Right atrium auricular region (tissue), 2 donors: ENCODE data around the gene HMGB4. TPM values are rescaled to one million over a fixed set of nuclear protein-coding genes. Genes with fewer than 3 reads are reported as not detected.

Experiments used
- DNase-seq: peaks from one replicate; pipeline ENCODE4 v3.0.0-alpha.2; 2019; ENCODE audit warnings: low spot score
- H3K27ac ChIP-seq, 2 donors: fragments of 200-600 bp; sonication (generic); 1 replicate in 1 of 2; 2 replicates in 1 of 2; pipeline ENCODE4 v1.5.1; 2016 to 2019
- H3K27me3 ChIP-seq, 2 donors: fragments of 200-600 bp; sonication (generic); one replicate each; pipeline versions ENCODE4 v1.5.1 to v1.6.0; 2017 to 2019
- H3K36me3 ChIP-seq: fragments of 200-600 bp; sonication (generic); one replicate; pipeline ENCODE4 v1.5.1; 2016
- H3K4me1 ChIP-seq, 2 donors: fragments of 200-600 bp; sonication (generic); one replicate each; pipeline versions ENCODE4 v1.5.1 to v1.6.0; 2017 to 2019
- H3K4me3 ChIP-seq, 2 donors: fragments of 200-600 bp; sonication (generic); 1 replicate in 1 of 2; 2 replicates in 1 of 2; pipeline ENCODE4 v1.5.1; 2017 to 2019; ENCODE audit warnings: mild to moderate bottlenecking in 1 of 2, moderate library complexity in 1 of 2
- H3K9me3 ChIP-seq, 2 donors: fragments of 200-600 bp; sonication (generic); one replicate each; pipeline ENCODE4 v1.5.1; 2019
- total RNA-seq, 2 donors: library from RNA; depleted of rRNA; stranded (reverse); fragments of >200 nt; gene quantifications; one replicate each; pipeline ENCODE4 v1.1.0, GENCODE V29; 2016
- TF ChIP-seq, protein P1 (sequence below), 2 donors: fragments of 200-600 bp; sonication (generic); IDR thresholded peaks; one replicate each; pipeline ENCODE4 v1.5.1; 2019; ENCODE audit warnings: antibody characterized with exemption in 2 of 2

The HMGB4 gene
- total RNA-seq, 2 donors from 2014 or later: not detected

DNA sequence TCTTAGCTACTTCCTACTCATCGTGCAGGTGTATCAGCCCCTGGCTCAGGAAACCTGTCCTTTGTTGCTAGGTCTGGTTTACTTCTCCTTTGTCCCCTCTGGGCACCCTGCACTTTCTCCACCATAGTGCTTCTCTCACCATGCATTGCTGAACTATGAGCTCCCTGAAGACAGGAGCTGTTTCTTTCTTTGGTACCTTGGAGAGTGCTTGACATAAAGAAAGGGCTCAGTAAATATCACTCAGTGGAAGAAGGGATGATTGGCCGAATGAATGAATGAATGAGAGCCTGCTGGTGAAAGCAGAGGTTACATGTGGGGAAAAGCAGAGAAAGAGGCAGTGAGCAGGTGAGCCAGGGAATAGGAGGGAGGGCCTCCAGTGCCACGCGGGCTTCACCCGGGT, 9.8 kb upstream of the HMGB4 start:
- TF ChIP-seq, protein P1, sequence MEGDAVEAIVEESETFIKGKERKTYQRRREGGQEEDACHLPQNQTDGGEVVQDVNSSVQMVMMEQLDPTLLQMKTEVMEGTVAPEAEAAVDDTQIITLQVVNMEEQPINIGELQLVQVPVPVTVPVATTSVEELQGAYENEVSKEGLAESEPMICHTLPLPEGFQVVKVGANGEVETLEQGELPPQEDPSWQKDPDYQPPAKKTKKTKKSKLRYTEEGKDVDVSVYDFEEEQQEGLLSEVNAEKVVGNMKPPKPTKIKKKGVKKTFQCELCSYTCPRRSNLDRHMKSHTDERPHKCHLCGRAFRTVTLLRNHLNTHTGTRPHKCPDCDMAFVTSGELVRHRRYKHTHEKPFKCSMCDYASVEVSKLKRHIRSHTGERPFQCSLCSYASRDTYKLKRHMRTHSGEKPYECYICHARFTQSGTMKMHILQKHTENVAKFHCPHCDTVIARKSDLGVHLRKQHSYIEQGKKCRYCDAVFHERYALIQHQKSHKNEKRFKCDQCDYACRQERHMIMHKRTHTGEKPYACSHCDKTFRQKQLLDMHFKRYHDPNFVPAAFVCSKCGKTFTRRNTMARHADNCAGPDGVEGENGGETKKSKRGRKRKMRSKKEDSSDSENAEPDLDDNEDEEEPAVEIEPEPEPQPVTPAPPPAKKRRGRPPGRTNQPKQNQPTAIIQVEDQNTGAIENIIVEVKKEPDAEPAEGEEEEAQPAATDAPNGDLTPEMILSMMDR (IDR thresholded peaks at IDR 0.05): no peak
- no peak for DNase-seq
- Histone ChIP-seq H3K4me3 (no peak overlapping the region), H3K27me3 (no peaks in the 10 kb centered on the region), H3K27ac (no peak overlapping the region), H3K36me3 (no peaks in the 10 kb centered on the region), H3K9me3 (no peaks in the 10 kb centered on the region), H3K4me1 (no peaks in the 10 kb centered on the region)

DNA sequence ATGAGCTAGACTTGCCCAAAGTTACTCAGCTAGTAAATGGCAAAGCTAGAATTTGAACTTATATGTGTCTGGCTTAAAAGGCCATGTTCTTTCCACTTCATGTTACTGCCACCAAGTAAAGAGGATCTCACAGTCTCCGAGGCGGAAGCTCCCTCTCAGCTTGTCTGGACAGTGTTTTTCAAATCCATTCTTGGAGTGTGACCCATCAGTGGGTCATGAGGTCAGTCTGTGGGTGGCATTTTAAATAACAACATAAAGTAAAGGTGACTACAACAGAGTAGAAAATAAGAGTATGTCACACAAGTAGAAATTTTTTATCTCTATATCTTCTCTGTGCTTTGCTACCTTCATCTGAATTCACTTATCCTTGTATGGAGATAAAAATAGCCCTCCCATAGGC, 3.2 kb upstream of the HMGB4 start:
- no peaks in the 10 kb centered on the region for H3K27me3 ChIP-seq
- H3K36me3 ChIP-seq: no peaks in the 10 kb centered on the region
- TF ChIP-seq, protein P1 (IDR thresholded peaks at IDR 0.05): no peak
- no peaks in the 10 kb centered on the region for H3K9me3 ChIP-seq
- H3K27ac ChIP-seq: no peak overlapping the region
- no peak overlapping the region for H3K4me3 ChIP-seq
- H3K4me1 ChIP-seq: no peaks in the 10 kb centered on the region
- no peak for DNase-seq

DNA sequence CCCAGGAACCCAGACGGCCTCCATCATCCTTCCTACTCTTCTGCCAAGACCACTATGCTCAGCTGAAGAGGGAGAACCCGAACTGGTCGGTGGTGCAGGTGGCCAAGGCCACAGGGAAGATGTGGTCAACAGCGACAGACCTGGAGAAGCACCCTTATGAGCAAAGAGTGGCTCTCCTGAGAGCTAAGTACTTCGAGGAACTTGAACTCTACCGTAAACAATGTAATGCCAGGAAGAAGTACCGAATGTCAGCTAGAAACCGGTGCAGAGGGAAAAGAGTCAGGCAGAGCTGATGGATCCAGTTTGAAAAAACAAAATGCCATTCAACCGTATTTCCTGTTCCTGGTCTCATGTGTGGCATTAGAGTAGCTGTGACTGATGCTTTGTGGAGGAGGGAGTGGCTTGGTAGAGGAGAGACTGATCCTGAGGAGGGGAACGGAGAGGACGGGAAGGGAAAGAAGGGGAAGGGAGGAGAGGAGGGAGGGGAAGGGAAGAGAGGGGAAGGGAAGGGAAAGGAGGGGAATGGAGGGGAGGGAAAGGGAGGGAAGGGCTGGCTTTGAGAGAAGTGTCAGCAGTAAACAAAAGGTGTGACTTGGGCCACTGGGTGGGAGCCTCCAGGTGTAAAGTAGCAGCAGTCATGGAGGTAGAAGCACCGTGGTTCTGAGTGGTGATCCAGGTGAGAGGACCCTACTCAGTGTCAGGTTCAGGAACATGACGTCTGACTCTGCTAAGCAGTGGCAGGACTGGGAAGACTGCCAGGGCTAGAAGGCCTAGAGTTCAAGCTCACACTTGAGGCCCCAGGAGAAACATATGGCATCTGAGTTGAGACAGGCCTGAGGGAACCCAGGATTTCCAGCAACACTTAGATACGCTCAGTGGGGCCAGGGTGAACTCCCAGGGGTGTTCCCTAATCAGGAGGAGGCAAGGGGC, 846 bp downstream of the HMGB4 start:
- no peaks in the 10 kb centered on the region for H3K4me1 ChIP-seq
- H3K36me3 ChIP-seq: no peaks in the 10 kb centered on the region
- TF ChIP-seq, protein P1 (IDR thresholded peaks at IDR 0.05): no peak
- no peaks in the 10 kb centered on the region for H3K27me3 ChIP-seq
- H3K27ac ChIP-seq: no peak overlapping the region
- no peak for DNase-seq
- H3K9me3 ChIP-seq: peaks cover 0 to 10% of the 10 kb centered on the region in 2 donors
- H3K4me3 ChIP-seq: no peak overlapping the region

DNA sequence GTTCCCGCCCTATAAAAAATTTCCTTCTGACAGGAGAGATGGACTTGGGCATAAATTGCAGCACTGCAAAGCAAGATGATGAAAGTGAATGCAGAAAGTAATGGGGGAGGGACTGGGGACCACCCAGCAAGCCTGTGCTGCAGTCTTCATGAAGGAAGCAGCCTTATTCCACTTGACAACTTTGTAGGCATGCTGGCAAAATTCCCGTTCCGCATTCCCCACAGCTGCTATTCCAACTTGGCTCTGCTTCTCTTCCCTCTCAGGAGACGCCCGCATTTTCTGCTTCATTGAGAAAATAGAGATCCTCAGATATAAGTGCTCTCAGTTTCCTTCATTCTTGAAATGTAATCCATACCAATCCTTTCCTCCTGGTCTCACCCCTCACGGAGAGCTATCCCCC, 2.4 kb downstream of the HMGB4 start:
- TF ChIP-seq, protein P1 (IDR thresholded peaks at IDR 0.05): no peak
- Histone ChIP-seq H3K27ac (no peak overlapping the region), H3K9me3 (peaks cover 0 to 10% of the 10 kb centered on the region in 2 donors), H3K27me3 (no peaks in the 10 kb centered on the region), H3K4me3 (no peak overlapping the region), H3K4me1 (no peaks in the 10 kb centered on the region), H3K36me3 (no peaks in the 10 kb centered on the region)
- DNase-seq: no peak

DNA sequence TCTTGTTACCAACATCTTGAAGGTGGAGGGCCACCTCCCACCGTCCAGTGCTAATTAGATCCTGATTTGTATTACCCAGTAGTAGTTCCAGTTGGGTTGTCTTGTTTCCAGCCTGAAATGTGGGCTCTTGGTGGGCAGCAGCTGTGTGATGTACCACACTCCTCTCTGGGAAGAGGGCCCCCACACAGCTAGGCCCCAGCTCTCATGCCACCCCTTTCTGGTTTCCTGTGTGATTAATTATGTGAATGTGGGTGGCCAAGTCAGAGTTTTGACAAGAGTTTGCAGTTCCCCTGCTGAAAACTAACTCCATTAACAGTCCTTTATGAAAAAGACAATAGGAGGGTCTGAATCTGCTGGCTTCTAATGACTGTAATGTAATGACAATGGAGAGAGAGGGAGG, 3.8 kb downstream of the HMGB4 start:
- Histone ChIP-seq H3K27ac (no peak overlapping the region), H3K4me3 (no peak overlapping the region), H3K4me1 (no peaks in the 10 kb centered on the region), H3K27me3 (no peaks in the 10 kb centered on the region), H3K9me3 (peaks cover 0 to 10% of the 10 kb centered on the region in 2 donors), H3K36me3 (no peaks in the 10 kb centered on the region)
- DNase-seq: no peak
- TF ChIP-seq, protein P1 (IDR thresholded peaks at IDR 0.05): no peak
